ENCODE results near the gene CPO.
A peak's percentile ranks its signal among the peaks of the same experiment; 100 is the strongest.
"Not testable (repeated sequence)": the region's sequence is repeated elsewhere in the genome, so short reads cannot be mapped to it uniquely, and the experiment has no call there.

The CPO gene, protein sequence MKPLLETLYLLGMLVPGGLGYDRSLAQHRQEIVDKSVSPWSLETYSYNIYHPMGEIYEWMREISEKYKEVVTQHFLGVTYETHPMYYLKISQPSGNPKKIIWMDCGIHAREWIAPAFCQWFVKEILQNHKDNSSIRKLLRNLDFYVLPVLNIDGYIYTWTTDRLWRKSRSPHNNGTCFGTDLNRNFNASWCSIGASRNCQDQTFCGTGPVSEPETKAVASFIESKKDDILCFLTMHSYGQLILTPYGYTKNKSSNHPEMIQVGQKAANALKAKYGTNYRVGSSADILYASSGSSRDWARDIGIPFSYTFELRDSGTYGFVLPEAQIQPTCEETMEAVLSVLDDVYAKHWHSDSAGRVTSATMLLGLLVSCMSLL

GRCh38 chr2:206939340-206939739, at the start of gene CPO:
CPO (plus strand) TSS chr2:206939518; CDS start chr2:206939600, 82 bp downstream.
- no peak for DNase-seq

- DNase-seq: peak in 2 of 3 donors; percentile 2 to 16
Measured at GRCh38 chr2:206890179-206890578, 49.1 kb upstream of the CPO start.

GRCh38 chr2:206890926-206891325, 48.4 kb upstream of the CPO start:
- no peak for DNase-seq

- DNase-seq: peak; percentile 79 to 91 (median 88)
Measured at GRCh38 chr2:206915121-206915520, 24.2 kb upstream of the CPO start.

- no peak for DNase-seq
Measured at GRCh38 chr2:206918263-206918662, 21.1 kb upstream of the CPO start.

DNA sequence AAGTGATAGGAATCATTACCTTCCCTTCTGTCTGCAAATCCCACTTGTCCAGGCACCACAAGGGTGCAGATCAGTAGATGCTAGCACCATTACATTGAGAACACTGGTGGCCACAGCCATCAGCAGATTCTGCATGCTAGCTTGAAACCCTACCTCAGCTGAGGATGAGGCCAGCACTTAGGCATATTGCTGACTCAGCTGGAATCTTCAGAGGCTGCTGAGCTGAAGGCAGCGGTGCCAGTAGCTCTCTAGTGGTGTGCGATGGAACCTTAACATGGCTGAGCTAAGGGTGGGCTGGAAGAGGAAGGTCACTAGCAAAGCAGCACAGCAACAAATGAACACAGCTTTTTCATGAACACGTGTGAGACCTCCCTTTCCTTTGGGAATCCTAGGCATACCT, 19.0 kb upstream of the CPO start:
- no peak for DNase-seq

DNA sequence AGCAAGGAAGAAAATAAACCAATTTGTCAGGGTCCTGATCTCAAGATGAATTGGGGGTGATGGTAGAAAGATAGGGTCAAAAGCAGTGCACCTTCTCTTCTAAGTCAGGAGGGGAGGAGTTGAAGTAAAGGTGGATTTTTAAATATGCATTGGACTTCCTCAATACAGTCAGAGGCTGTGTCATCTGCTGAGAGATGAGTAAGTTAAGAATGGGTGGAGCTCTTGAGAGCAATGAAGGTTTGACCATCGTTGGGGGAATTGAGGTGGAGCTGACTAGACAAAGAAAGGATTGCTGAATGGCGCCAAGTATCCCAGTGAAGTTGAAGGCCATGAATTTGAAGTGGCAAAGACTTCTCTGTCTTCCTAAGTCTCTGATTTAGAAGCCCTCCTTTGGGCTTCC, 18.4 kb upstream of the CPO start:
- DNase-seq: peak in 2 of 3 donors; percentile 23 to 29

GRCh38 chr2:206921529-206921928, 17.8 kb upstream of the CPO start:
- no peak for DNase-seq

DNA sequence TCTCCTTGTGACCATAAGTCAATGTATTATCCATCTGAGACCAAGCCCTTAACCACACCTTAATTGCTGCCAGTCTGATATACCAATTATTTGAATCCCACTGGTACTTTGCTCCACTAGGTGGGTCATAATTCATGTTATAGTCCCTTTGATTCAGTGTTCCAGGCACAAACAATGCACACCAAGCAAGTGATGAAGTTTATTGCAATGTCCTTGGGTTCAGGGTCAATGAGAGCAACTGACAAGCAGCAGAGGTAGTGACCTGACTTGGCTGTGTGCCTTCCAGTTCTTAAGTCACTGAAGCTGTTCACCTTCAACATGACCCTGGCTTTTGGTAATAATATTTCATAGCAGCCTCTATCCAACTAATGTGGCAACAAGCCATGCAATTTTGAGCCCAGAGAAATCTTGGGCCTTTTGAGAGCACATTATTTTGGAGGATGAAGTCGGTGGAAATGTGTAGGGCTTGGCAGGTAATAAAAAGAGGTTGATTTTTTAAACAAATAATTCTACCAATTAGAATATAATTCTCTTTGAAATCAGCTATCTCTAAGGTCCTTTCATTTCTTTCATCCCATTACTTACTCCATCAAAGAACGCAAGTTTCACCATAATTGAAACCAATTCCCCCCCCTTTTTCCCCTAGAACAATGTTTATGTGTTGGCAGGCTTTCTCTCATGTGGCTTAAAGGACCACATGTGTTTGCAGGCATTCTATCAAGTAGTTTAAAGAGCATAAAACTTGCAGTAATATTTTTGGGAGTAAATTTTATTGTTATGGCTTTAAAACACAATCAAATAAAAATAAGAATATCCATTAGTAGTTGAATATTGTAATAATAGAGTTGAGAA, 3.1 kb upstream of the CPO start:
- no peak for DNase-seq

- DNase-seq: no peak
Measured at GRCh38 chr2:206936843-206937230, 2.5 kb upstream of the CPO start.

- DNase-seq: peak; percentile 26 to 38 (median 38)
Measured at GRCh38 chr2:206937555-206937954, 1.8 kb upstream of the CPO start.

DNA sequence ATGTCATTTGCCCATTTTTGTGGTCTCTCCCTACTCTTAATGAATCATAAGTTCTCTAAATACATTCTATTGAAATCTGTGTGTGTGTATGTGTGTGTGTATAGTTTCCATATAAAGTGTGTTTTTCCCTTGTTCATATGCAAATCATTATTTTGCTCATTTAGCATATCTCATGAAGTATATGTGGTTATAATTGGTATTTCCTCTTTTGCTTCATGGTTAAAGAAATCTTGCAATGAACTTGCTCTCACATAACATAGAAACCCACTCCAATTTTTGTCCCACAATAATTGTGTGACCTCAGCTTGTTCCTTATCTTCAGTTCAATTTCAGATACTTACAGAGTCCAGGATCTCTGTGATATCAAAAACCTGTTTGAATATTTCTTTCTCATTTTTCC, 1.2 kb downstream of the CPO start:
- DNase-seq: peak; percentile 11 to 60 (median 30)

DNA sequence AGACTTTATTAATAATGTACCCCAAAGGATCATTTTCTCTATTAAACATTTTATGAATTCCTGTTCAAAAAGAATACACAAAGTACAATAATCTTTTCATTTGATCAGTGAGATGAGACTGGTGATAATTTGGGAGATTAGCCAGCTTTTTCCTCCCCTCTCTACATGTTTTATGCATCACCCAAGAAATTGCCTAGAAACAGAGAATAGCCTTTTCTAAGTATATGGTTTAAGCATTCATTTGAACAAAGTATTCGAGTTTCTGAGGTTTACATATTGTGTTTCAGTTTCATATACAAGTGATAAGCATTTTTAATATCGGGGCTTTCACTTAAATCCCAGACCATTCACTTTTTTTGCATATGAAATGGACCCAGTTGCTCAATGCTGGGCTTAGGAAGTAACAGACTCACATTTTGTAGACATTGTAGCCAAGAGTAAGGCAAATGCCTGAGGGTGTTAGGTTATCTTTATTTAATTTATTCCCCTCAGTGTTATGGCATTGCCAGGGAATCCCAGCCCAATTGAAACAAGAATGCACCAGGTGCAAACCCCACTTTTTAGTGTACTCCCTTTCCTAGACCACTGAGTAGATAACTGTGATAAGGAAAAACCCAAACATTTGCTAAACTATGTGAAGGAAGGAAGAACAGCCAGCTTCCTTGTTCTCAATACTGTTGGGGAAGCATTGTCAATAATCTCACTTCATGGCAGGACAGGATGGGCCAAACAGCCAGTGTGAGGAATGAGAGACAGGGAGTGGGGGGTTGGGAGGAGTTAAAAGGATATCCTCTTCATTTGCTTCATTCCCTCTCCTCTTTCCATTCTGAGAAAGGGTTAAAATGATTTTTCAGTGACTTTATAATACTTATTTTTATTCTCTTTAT, 3.5 kb downstream of the CPO start:
- DNase-seq: no peak

GRCh38 chr2:206953404-206953803, 14.1 kb downstream of the CPO start:
- not testable (repeated sequence) for DNase-seq

GRCh38 chr2:206955253-206955652, 15.9 kb downstream of the CPO start:
- DNase-seq: no peak

GRCh38 chr2:206958261-206958660, 18.9 kb downstream of the CPO start:
- no peak for DNase-seq

- DNase-seq: no peak
Measured at GRCh38 chr2:206962966-206963365, 23.6 kb downstream of the CPO start.

DNA sequence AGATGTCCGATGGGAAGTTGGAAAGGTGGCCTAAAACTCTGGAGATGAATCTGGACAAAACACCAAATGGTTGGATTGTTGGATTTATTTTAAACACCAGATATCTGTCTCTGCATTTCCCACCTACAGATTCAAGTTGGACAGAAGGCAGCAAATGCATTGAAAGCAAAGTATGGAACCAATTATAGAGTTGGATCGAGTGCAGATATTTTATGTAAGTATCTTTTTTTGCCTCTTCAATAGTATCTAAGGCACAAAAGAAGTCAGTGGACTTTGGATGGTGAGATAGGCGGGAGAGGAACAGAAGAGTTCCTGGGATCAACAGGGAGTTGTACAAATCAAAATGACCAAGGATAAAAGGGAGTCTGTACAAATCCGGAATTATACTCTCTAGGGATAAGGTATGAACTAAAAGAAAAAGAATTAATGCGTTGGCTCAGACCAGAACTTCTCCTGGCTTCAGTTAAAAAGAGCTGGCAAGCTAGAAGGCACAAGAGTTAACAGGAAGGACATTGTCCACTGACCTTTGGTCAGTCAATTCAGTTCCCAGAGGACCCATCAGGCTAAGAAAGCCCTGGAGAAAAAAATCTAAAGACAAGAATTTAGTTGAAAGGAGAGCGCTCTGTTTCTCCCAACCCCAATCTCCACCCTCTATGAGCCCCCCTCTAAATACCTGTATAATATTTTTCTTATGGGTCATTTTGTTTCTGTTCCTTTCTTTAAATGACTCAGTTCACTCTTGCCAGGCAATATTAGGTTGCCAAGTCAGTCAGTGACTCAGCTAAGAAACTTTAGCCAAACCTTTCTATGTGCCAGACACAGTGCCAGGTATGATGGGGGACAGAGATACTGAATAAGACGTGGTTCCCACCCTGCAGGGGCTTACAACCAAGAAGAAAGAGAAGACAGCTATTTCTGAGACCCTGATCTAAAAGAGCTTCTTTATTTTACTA, 29.1 kb downstream of the CPO start:
- no peak for DNase-seq

DNA sequence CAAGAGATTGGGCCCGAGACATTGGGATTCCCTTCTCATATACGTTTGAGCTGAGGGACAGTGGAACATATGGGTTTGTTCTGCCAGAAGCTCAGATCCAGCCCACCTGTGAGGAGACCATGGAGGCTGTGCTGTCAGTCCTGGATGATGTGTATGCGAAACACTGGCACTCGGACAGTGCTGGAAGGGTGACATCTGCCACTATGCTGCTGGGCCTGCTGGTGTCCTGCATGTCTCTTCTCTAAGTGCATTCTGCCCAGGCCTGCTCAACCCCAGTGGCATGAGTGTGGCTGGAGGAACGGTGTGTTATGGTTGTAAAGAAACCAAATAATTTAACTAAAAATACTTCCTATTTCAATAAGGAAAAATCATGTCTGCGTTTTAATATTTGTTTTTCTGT, 29.9 kb downstream of the CPO start:
- DNase-seq: no peak

DNA sequence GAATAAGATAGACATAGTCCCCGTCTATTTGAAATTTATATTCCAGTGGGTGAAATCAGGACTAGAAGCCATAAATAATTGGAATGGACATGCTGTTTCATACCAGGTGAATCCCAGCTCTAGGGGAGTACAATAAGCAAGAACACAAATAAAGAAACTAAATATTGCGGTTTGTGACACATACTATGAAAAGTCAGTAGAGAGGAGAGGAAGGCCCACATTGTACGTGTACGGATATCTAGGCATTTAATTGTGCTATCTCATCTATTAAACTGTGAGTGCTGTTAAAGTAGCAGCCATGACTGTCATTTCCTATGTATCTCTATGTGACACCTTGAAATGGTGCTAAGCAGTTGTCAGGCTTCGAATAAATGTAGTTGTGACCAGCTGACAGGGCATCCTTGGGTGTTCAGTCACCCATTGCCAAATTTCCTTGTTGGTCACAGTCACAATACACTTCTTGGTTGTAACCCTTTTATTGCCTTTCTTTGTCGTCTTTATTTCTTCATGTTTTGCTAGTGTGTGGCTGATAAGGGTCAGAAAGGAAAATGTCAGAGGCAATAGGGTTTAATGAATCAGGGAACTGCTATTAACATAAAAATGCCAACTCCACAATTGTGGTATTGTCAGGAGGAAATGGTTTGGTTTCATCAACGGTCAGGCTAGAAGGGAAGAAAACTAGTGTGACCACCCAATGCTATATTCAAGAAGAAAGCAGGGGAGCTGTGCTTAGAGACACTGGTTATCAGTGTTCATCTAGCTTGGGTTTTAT, 31.5 kb downstream of the CPO start:
- peak in 1 of 3 donors; percentile 39 for DNase-seq

- peak; percentile 51 to 67 (median 58) for DNase-seq
Measured at GRCh38 chr2:206971805-206972204, 32.5 kb downstream of the CPO start.

Data from suppressor macrophage treated with lipopolysaccharide for 1 hour (primary cell).